HepG2 (cell line): Measurements from ENCODE around the gene CCDC30. TPM values are rescaled to one million over a fixed set of nuclear protein-coding genes. Genes with fewer than 3 reads are reported as not detected.
A peak's percentile ranks its signal among the peaks of the same experiment; 100 is the strongest.

Experiments used
- CHD2 ChIP-seq: IDR thresholded peaks from 2 replicates; pipeline ENCODE4 v1.6.1; 2011; ENCODE audit warnings: low read depth, low read length, improper control_type of control experiment
- DMAP1 ChIP-seq: IDR thresholded peaks from 2 replicates; pipeline ENCODE4 v1.6.1; 2016
- DZIP1 ChIP-seq: sonication (generic); formaldehyde crosslinking; IDR thresholded peaks from 2 replicates; pipeline ENCODE4 v1.5.0; 2020; ENCODE audit warnings: mild to moderate bottlenecking, missing genetic modification reagents
- ERF ChIP-seq: IDR thresholded peaks from 2 replicates; pipeline ENCODE4 v1.6.1; 2018; ENCODE audit warnings: missing biosample characterization, missing genetic modification reagents
- ETV6 ChIP-seq: sonication (generic); formaldehyde crosslinking; conservative IDR thresholded peaks from 2 replicates; pipeline ENCODE4 v1.4.0; 2020; ENCODE audit warnings: missing genetic modification reagents
- GATA4 ChIP-seq: sonication (generic); IDR thresholded peaks from 2 replicates; pipeline ENCODE4 v1.6.1; 2016; ENCODE audit warnings: antibody characterized with exemption, low read depth, borderline replicate concordance
- HIVEP1 ChIP-seq: sonication (generic); formaldehyde crosslinking; IDR thresholded peaks from 2 replicates; pipeline ENCODE4 v1.4.0; 2020; ENCODE audit warnings: mild to moderate bottlenecking, missing genetic modification reagents
- HMGA1 ChIP-seq: sonication (generic); formaldehyde crosslinking; conservative IDR thresholded peaks from 2 replicates; pipeline ENCODE4 v1.4.0; 2020; ENCODE audit warnings: missing genetic modification reagents
- HNRNPLL ChIP-seq: fragments of 200-400 bp; formaldehyde crosslinking; IDR thresholded peaks from 2 replicates; pipeline ENCODE4 v1.6.1; 2017; ENCODE audit warnings: mild to moderate bottlenecking, low read depth, low read length; ENCODE audit not compliant: poor library complexity, severe bottlenecking
- IKZF1 ChIP-seq: fragments of 450-650 bp; IDR thresholded peaks from 2 replicates; pipeline ENCODE4 v1.7.1; 2016
- ISX ChIP-seq: sonication (generic); formaldehyde crosslinking; conservative IDR thresholded peaks from 2 replicates; pipeline ENCODE4 v1.5.0; 2020; ENCODE audit warnings: missing genetic modification reagents
- MTA1 ChIP-seq: sonication (generic); formaldehyde crosslinking; IDR thresholded peaks from 2 replicates; pipeline ENCODE4 v1.4.0; 2020; ENCODE audit warnings: missing genetic modification reagents, mild to moderate bottlenecking, borderline replicate concordance
- MXD4 ChIP-seq: IDR thresholded peaks from 2 replicates; pipeline ENCODE4 v1.6.1; 2016; ENCODE audit warnings: mild to moderate bottlenecking, missing biosample characterization, missing genetic modification reagents
- NR2C2 ChIP-seq: sonication (generic); formaldehyde crosslinking; IDR thresholded peaks from 2 replicates; pipeline ENCODE4 v1.4.0; 2020; ENCODE audit warnings: missing genetic modification reagents, mild to moderate bottlenecking, moderate library complexity, borderline replicate concordance
- SMAD1 ChIP-seq: sonication (generic); formaldehyde crosslinking; IDR thresholded peaks from 2 replicates; pipeline ENCODE4 v1.4.0; 2020; ENCODE audit warnings: missing genetic modification reagents, low read depth, mild to moderate bottlenecking, borderline replicate concordance
- SP4 ChIP-seq: sonication (generic); formaldehyde crosslinking; IDR thresholded peaks from 2 replicates; pipeline ENCODE4 v1.8.1; 2023; ENCODE audit warnings: mild to moderate bottlenecking, missing genetic modification reagents
- TAF15 ChIP-seq: fragments of 200-400 bp; formaldehyde crosslinking; IDR thresholded peaks from one replicate; pipeline ENCODE4 v1.6.1; 2018; ENCODE audit warnings: mild to moderate bottlenecking, low read depth, low read length; ENCODE audit not compliant: poor library complexity, severe bottlenecking
- TFDP1 ChIP-seq: IDR thresholded peaks from 2 replicates; pipeline ENCODE4 v1.6.1; 2016; ENCODE audit warnings: missing compliant biosample characterization, missing genetic modification reagents, borderline replicate concordance
- ZBTB44 ChIP-seq: sonication (generic); formaldehyde crosslinking; IDR thresholded peaks from 2 replicates; pipeline ENCODE4 v1.4.0; 2020; ENCODE audit warnings: missing genetic modification reagents
- ZKSCAN1 ChIP-seq: fragments of 150-350 bp; IDR thresholded peaks from 2 replicates; pipeline ENCODE4 v1.6.1; 2014; ENCODE audit warnings: low read length
- ZNF124 ChIP-seq: sonication (generic); formaldehyde crosslinking; IDR thresholded peaks from 2 replicates; pipeline ENCODE4 v1.4.0; 2020; ENCODE audit warnings: missing genetic modification reagents
- ZNF282 ChIP-seq: fragments of 450-650 bp; IDR thresholded peaks from 2 replicates; pipeline ENCODE4 v1.6.1; 2018; ENCODE audit not compliant: partially characterized antibody
- ZNF354B ChIP-seq: sonication (generic); formaldehyde crosslinking; IDR thresholded peaks from 2 replicates; pipeline ENCODE4 v1.8.0; 2022; ENCODE audit warnings: mild to moderate bottlenecking, missing genetic modification reagents
- ZNF367 ChIP-seq: sonication (generic); formaldehyde crosslinking; IDR thresholded peaks from 2 replicates; pipeline ENCODE4 v1.4.0; 2020; ENCODE audit warnings: missing genetic modification reagents, borderline replicate concordance
- ZNF598 ChIP-seq: sonication (generic); formaldehyde crosslinking; IDR thresholded peaks from 2 replicates; pipeline ENCODE4 v1.5.1; 2020; ENCODE audit warnings: mild to moderate bottlenecking, missing genetic modification reagents, borderline replicate concordance
- ZSCAN29 ChIP-seq: sonication (generic); formaldehyde crosslinking; conservative IDR thresholded peaks from 2 replicates; pipeline ENCODE4 v1.4.0; 2020; ENCODE audit warnings: mild to moderate bottlenecking, missing genetic modification reagents
- polyA plus RNA-seq, 8 experiments: library from polyadenylated mRNA; depleted of rRNA in 3 of 8; stranded (reverse) in 7 of 8; unstranded in 1 of 8; fragments of >200 nt; fragmentation: Illumina TruSeq in 4 of 8; extraction: Trizol in 4 of 8; gene quantifications; 2 replicates each; pipeline versions ENCODE4 v1.2.1 to v1.2.3, GENCODE V29; 2011 to 2016; ENCODE audit warnings: low read depth in 4 of 8, missing spikeins in 1 of 8, mixed read lengths in 1 of 8; ENCODE audit not compliant: insufficient read depth in 1 of 8
- total RNA-seq, 5 experiments: library from RNA; depleted of rRNA; stranded (reverse); fragments of >200 nt; fragmentation: Illumina TruSeq; extraction: Trizol; gene quantifications; 2 replicates each; pipeline ENCODE4 v1.2.3, GENCODE V29; 2016; ENCODE audit warnings: low read depth in 1 of 5

The CCDC30 gene
- total and polyA plus RNA-seq, 2 of the 13 experiments (the other 11 are each of a cell fraction or from before 2014, with no cell fraction given) = 0.25 to 0.77 TPM

GRCh38 chr1:42657981-42658876 is 195.1 kb downstream of the CCDC30 start, which contains the start of gene PPIH (continued):
- 0 out of 2 replicates have a peak, but pooled peaks have one; percentile 18 for TF ChIP-seq DZIP1
- TF ChIP-seq GATA4 = peak; percentile 72; the same call in 1 of the 2 replicates
- peak; percentile 93 for TF ChIP-seq ZNF124
- 0 out of 2 replicates have a peak, but pooled peaks have one; percentile 49 for TF ChIP-seq ETV6 (CRISPR knock-in tag)
- TF ChIP-seq TAF15 = peak; percentile 79
- no peak; the same call in 1 of the 2 replicates for TF ChIP-seq ZNF367 (CRISPR knock-in tag)
- TF ChIP-seq IKZF1 = no peak
- TF ChIP-seq ISX (CRISPR knock-in tag) = no peak
- no peak for TF ChIP-seq ZNF282
- TF ChIP-seq TFDP1 (CRISPR knock-in tag) = peak; percentile 95
- peak; percentile 90 for TF ChIP-seq SP4
- TF ChIP-seq ZNF598 (CRISPR knock-in tag) = peak; percentile 64; the same call in 1 of the 2 replicates
- TF ChIP-seq MTA1 (CRISPR knock-in tag) = no peak
- no peak for TF ChIP-seq ZBTB44 (CRISPR knock-in tag)
- peak; percentile 83 for TF ChIP-seq DMAP1 (CRISPR knock-in tag)
- TF ChIP-seq NR2C2 (CRISPR knock-in tag) = peak; percentile 100
- TF ChIP-seq ERF = peak; percentile 96
- peak; percentile 95; the same call in 1 of the 2 replicates for TF ChIP-seq MXD4 (CRISPR knock-in tag)
- TF ChIP-seq HNRNPLL = peak; percentile 83
- peak; percentile 74 for TF ChIP-seq HIVEP1 (CRISPR knock-in tag)
- TF ChIP-seq CHD2 = peak; percentile 58; the same call in 1 of the 2 replicates
- no peak for TF ChIP-seq ZSCAN29 (CRISPR knock-in tag)
- TF ChIP-seq SMAD1 (CRISPR knock-in tag) = 0 out of 2 replicates have a peak, but pooled peaks have one; percentile 27
- TF ChIP-seq ZNF354B (CRISPR knock-in tag) = no peak
- no peak for TF ChIP-seq HMGA1 (CRISPR knock-in tag)
- TF ChIP-seq ZKSCAN1 = no peak
